ENCODE data around the gene PI4KA. TPM values are rescaled to one million over a fixed set of nuclear protein-coding genes. Genes with fewer than 3 reads are reported as not detected.

PI4KA gene
- total and polyA plus RNA-seq, 2 donors (not counting 1 experiment from before 2014, with no cell fraction given): 26.4 to 40.6 TPM

DNA sequence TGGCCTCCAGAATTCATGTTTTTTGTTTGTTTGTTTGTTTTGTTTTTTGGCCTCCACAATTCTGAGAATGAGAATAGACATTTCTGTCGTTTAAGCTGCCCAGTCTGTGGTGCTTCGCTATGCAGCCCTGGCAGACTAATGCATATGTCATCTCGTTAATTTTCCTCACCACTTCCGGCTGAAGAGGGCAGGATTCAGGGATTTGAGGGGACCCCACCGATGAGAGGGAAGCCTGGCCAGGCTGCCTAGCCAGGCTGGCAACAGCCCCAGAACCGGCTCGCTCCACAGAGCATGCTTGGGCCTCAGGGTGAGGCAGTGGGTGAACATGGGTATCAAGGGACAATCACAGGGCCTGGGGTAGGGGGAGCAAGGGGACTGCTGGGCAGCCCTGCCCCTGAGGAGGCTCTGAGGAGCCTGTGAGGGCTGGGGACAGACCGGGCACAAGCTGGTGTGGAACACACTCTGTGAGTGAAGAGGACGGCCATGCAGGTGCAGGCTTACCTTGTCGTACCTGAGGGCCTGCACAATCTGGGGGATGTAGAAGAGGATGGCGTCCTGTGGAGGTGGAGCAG is 132.5 kb downstream of the PI4KA start:
- Histone ChIP-seq H2AFZ (ENCODE audit: low read length) (no peak overlapping the region), H3K9ac (ENCODE audit: insufficient read depth, low read length) (no peak overlapping the region)
- TF ChIP-seq, protein P1, sequence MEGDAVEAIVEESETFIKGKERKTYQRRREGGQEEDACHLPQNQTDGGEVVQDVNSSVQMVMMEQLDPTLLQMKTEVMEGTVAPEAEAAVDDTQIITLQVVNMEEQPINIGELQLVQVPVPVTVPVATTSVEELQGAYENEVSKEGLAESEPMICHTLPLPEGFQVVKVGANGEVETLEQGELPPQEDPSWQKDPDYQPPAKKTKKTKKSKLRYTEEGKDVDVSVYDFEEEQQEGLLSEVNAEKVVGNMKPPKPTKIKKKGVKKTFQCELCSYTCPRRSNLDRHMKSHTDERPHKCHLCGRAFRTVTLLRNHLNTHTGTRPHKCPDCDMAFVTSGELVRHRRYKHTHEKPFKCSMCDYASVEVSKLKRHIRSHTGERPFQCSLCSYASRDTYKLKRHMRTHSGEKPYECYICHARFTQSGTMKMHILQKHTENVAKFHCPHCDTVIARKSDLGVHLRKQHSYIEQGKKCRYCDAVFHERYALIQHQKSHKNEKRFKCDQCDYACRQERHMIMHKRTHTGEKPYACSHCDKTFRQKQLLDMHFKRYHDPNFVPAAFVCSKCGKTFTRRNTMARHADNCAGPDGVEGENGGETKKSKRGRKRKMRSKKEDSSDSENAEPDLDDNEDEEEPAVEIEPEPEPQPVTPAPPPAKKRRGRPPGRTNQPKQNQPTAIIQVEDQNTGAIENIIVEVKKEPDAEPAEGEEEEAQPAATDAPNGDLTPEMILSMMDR (conservative IDR thresholded peaks at IDR 0.05 in 1 of 2, IDR thresholded peaks at IDR 0.05 in 1 of 2; ENCODE audit: low read depth in 1 of 2, low read length in 2 of 2): no peak
- no peak for TF ChIP-seq EZH2 (IDR thresholded peaks at IDR 0.05; ENCODE audit: low read length, missing control alignments)

DNA sequence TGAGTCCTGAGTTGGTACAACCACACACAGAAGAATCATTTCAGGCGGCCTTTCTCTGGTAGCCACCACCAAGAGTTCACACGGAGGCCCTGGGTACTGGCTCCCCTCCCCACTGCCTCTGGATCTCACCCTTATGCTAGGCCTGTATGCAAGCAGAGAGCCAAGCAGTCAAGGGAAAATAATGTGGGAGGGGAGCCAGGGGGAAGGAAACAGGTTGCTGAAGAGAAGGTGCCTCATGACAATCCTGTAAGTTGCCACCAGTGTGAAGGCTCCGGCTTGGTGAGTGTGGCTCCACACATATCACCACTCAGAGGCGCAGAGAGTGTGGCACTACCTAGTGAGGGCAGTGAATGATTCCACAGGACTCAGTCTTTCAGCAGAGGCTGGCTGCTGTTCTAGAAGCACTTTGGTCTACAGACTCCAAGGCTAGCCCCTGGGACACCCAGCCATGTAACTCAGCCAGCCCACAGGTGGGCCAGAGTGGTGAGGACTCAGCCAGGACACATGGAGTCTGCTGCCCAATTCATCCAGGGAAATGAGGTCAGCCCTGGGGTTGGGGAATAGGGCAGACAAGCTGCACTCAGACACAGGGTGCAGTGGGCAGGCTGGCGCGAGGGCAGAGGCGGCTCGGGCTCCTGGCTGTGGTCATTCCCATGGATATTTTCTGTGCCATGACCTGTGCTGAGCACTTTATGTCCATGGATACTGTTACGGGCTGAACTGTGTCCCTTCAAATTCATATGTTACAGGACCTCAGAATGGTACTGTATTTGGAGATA is 133.7 kb downstream of the PI4KA start:
- H3K27ac ChIP-seq (ENCODE audit: insufficient read depth, low read length): no peak overlapping the region
- H3K79me2 ChIP-seq (ENCODE audit: control insufficient read depth, insufficient read depth, low read length): no peaks in the 10 kb centered on the region
- H3K9ac ChIP-seq (ENCODE audit: insufficient read depth, low read length): no peak overlapping the region
- no peaks in the 10 kb centered on the region for H4K20me1 ChIP-seq (ENCODE audit: control insufficient read depth, extremely low read depth, insufficient read depth, low read length)
- no peaks in the 10 kb centered on the region for H3K4me1 ChIP-seq (ENCODE audit: control insufficient read depth, extremely low read depth, insufficient read depth, low read length)
- TF ChIP-seq EZH2 (IDR thresholded peaks at IDR 0.05; ENCODE audit: low read length, missing control alignments): no peak
- TF ChIP-seq, protein P1 (conservative IDR thresholded peaks at IDR 0.05 in 1 of 2, IDR thresholded peaks at IDR 0.05 in 1 of 2; ENCODE audit: low read depth in 1 of 2, low read length in 2 of 2): no peak
- H3K4me2 ChIP-seq (ENCODE audit: extremely low read depth, insufficient read depth, low read length): no peak overlapping the region
- no peak overlapping the region for H2AFZ ChIP-seq (ENCODE audit: low read length)
- H3K4me3 ChIP-seq (replicated peaks in 1 of 4; ENCODE audit: control extremely low read depth in 1 of 4, insufficient read depth in 1 of 4, low read depth in 3 of 4, low read length in 4 of 4): no peak overlapping the region
- peaks cover 17% of the 10 kb centered on the region for H3K36me3 ChIP-seq (ENCODE audit: control insufficient read depth, insufficient read depth, low read length)
- H3K9me3 ChIP-seq (ENCODE audit: control insufficient read depth, insufficient read depth, low read depth, low read length): no peaks in the 10 kb centered on the region
- H3K27me3 ChIP-seq (ENCODE audit: control insufficient read depth, insufficient read depth, low read length): no peaks in the 10 kb centered on the region
- DNase-seq (ENCODE audit: low read depth in 2 of 2): no peak

More for the DNA sequence above, 132.5 kb downstream of the PI4KA start:
- no peaks in the 10 kb centered on the region for H3K9me3 ChIP-seq (ENCODE audit: control insufficient read depth, insufficient read depth, low read depth, low read length)
- no peak overlapping the region for H3K4me2 ChIP-seq (ENCODE audit: extremely low read depth, insufficient read depth, low read length)
- H3K4me3 ChIP-seq (replicated peaks in 1 of 4; ENCODE audit: control extremely low read depth in 1 of 4, insufficient read depth in 1 of 4, low read depth in 3 of 4, low read length in 4 of 4): no peak overlapping the region
- no peaks in the 10 kb centered on the region for H3K4me1 ChIP-seq (ENCODE audit: control insufficient read depth, extremely low read depth, insufficient read depth, low read length)
- H3K79me2 ChIP-seq (ENCODE audit: control insufficient read depth, insufficient read depth, low read length): no peaks in the 10 kb centered on the region
- no peak overlapping the region for H3K27ac ChIP-seq (ENCODE audit: insufficient read depth, low read length)
- no peaks in the 10 kb centered on the region for H4K20me1 ChIP-seq (ENCODE audit: control insufficient read depth, extremely low read depth, insufficient read depth, low read length)
- DNase-seq (ENCODE audit: low read depth in 2 of 2): peak in 1 of 2 donors; percentile 50
- no peaks in the 10 kb centered on the region for H3K27me3 ChIP-seq (ENCODE audit: control insufficient read depth, insufficient read depth, low read length)
- H3K36me3 ChIP-seq (ENCODE audit: control insufficient read depth, insufficient read depth, low read length): peaks cover 18% of the 10 kb centered on the region

DNA sequence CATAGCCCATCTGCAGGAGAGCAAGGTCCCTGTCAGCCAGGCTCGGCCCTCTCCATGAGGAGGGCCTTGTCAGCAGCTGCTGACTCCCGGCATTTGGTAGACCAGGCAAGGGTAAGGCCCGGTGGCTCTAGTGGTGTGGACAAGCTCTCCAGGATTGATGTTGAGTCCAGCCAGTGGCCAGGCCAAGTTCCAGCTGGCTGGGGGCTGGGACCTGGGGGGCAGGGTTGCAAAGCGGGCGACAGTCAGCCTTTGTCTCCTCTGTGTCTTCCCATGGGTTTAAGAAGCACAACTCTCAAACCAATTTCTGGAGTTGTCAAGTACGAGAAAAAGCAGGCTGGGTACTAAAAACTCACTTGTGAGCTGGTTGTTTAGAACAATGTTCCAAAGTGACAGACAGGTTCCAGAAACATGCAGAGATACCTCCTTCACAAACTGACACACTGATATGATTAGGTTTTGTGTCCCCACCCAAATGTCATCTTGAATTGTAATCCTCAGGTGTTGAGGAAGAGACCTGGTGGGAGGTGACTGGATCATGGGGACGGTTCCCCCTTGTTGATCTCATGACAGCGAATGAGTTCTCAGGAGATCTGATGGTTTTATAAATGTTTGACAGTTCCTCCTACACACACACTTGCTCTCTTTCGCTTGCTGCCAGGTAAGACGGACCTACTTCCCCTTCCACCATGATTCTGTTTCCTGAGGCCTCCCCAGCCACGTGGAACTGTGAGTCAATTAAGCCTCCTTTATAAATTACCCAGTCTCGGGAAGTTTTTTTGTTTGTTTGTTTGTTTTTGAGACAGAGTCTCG is 137.0 kb downstream of the PI4KA start:
- Histone ChIP-seq H3K79me2 (ENCODE audit: control insufficient read depth, insufficient read depth, low read length) (no peaks in the 10 kb centered on the region), H3K36me3 (ENCODE audit: control insufficient read depth, insufficient read depth, low read length) (peaks cover 4% of the 10 kb centered on the region), H4K20me1 (ENCODE audit: control insufficient read depth, extremely low read depth, insufficient read depth, low read length) (no peaks in the 10 kb centered on the region), H3K4me2 (ENCODE audit: extremely low read depth, insufficient read depth, low read length) (no peak overlapping the region), H3K9me3 (ENCODE audit: control insufficient read depth, insufficient read depth, low read depth, low read length) (no peaks in the 10 kb centered on the region), H3K9ac (ENCODE audit: insufficient read depth, low read length) (no peak overlapping the region), H2AFZ (ENCODE audit: low read length) (no peak overlapping the region), H3K27ac (ENCODE audit: insufficient read depth, low read length) (no peak overlapping the region), H3K4me1 (ENCODE audit: control insufficient read depth, extremely low read depth, insufficient read depth, low read length) (no peaks in the 10 kb centered on the region), H3K4me3 (replicated peaks in 1 of 4; ENCODE audit: control extremely low read depth in 1 of 4, insufficient read depth in 1 of 4, low read depth in 3 of 4, low read length in 4 of 4) (no peak overlapping the region), H3K27me3 (ENCODE audit: control insufficient read depth, insufficient read depth, low read length) (no peaks in the 10 kb centered on the region)
- TF ChIP-seq, protein P1 (conservative IDR thresholded peaks at IDR 0.05 in 1 of 2, IDR thresholded peaks at IDR 0.05 in 1 of 2; ENCODE audit: low read depth in 1 of 2, low read length in 2 of 2): no peak
- no peak for TF ChIP-seq EZH2 (IDR thresholded peaks at IDR 0.05; ENCODE audit: low read length, missing control alignments)
- DNase-seq (ENCODE audit: low read depth in 2 of 2): no peak
